ENCODE data around the gene RAB19. TPM values are rescaled to one million over a fixed set of nuclear protein-coding genes. Genes with fewer than 3 reads are reported as not detected.
A peak's percentile ranks its signal among the peaks of the same experiment; 100 is the strongest.

The RAB19 gene
- total and polyA plus RNA-seq, 3 donors from 2014 or later = 0.59 TPM; not detected in 2

GRCh38 chr7:140423501-140423900 is 19.6 kb downstream of the RAB19 start:
- Histone ChIP-seq H3K27me3 (no peaks in the 10 kb centered on the region), H3K36me3 (ENCODE audit: low read depth, missing control alignments) (no peaks in the 10 kb centered on the region), H3K4me1 (no peaks in the 10 kb centered on the region), H3K9me3 (no peaks in the 10 kb centered on the region), H3K4me3 (no peak overlapping the region), H3K27ac (no peak overlapping the region)
- no peak for DNase-seq
- intact Hi-C loops (cut with DNase I; ENCODE audit: low total_unique reads) = no loop called here
- no peak for TF ChIP-seq POLR2A (IDR thresholded peaks at IDR 0.05)
- 96 to 97% methylated on average over 3 of the region's 3 CpGs for WGBS, 2 donors

GRCh38 chr7:140425718-140426117 is 21.9 kb downstream of the RAB19 start:
- H3K4me3 ChIP-seq = no peak overlapping the region
- H3K9me3 ChIP-seq = no peaks in the 10 kb centered on the region
- intact Hi-C loops (cut with DNase I; ENCODE audit: low total_unique reads) = no loop called here
- no peak overlapping the region for H3K27ac ChIP-seq
- no peaks in the 10 kb centered on the region for H3K36me3 ChIP-seq (ENCODE audit: low read depth, missing control alignments)
- no peaks in the 10 kb centered on the region for H3K4me1 ChIP-seq
- no peak for TF ChIP-seq POLR2A (IDR thresholded peaks at IDR 0.05)
- TF ChIP-seq, protein P1, sequence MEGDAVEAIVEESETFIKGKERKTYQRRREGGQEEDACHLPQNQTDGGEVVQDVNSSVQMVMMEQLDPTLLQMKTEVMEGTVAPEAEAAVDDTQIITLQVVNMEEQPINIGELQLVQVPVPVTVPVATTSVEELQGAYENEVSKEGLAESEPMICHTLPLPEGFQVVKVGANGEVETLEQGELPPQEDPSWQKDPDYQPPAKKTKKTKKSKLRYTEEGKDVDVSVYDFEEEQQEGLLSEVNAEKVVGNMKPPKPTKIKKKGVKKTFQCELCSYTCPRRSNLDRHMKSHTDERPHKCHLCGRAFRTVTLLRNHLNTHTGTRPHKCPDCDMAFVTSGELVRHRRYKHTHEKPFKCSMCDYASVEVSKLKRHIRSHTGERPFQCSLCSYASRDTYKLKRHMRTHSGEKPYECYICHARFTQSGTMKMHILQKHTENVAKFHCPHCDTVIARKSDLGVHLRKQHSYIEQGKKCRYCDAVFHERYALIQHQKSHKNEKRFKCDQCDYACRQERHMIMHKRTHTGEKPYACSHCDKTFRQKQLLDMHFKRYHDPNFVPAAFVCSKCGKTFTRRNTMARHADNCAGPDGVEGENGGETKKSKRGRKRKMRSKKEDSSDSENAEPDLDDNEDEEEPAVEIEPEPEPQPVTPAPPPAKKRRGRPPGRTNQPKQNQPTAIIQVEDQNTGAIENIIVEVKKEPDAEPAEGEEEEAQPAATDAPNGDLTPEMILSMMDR (IDR thresholded peaks at IDR 0.05) = no peak
- H3K27me3 ChIP-seq = no peaks in the 10 kb centered on the region
- WGBS, 2 donors = 69 to 75% methylated on average over 11 to 12 of the region's 12 CpGs
- DNase-seq = no peak

- TF ChIP-seq, protein P1 (IDR thresholded peaks at IDR 0.05) = no peak
- no peak for TF ChIP-seq POLR2A (IDR thresholded peaks at IDR 0.05)
- Histone ChIP-seq H3K4me1 (no peaks in the 10 kb centered on the region), H3K27ac (no peak overlapping the region), H3K36me3 (ENCODE audit: low read depth, missing control alignments) (no peaks in the 10 kb centered on the region), H3K27me3 (no peaks in the 10 kb centered on the region), H3K4me3 (no peak overlapping the region), H3K9me3 (no peaks in the 10 kb centered on the region)
- intact Hi-C loops (cut with DNase I; ENCODE audit: low total_unique reads) = no loop called here
- 44 to 90% methylated on average over 1 to 6 of the region's 6 CpGs for WGBS, 2 donors
- DNase-seq = no peak
Observed at GRCh38 chr7:140426130-140426529, 22.3 kb downstream of the RAB19 start.

DNA sequence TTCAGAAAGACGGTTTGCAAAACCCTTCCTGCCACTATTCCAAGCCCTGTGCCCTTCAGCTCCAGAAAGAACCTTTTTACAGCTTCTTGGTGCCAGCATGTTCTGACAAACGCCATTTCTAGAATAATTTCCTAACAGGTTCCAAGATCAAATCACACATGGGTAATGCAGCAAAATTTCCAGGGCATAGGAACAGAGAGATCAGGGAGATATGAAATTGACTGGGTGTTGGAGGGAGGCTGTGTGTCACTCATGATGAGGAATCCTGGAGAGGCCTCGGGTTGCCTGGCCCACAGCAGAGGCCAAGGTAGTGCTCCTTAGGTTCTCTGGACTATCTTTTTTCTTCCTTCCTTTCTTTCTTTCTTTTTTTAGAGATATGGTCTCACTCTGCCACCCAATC is 29.5 kb downstream of the RAB19 start:
- H3K4me1 ChIP-seq = no peaks in the 10 kb centered on the region
- intact Hi-C loops (cut with DNase I; ENCODE audit: low total_unique reads) = no loop called here
- H3K27me3 ChIP-seq = no peaks in the 10 kb centered on the region
- no peak for TF ChIP-seq POLR2A (IDR thresholded peaks at IDR 0.05)
- TF ChIP-seq, protein P1 (IDR thresholded peaks at IDR 0.05) = no peak
- no peak overlapping the region for H3K4me3 ChIP-seq
- 88 to 90% methylated on average over 3 of the region's 3 CpGs for WGBS, 2 donors
- no peak overlapping the region for H3K27ac ChIP-seq
- no peak for DNase-seq
- no peaks in the 10 kb centered on the region for H3K9me3 ChIP-seq
- H3K36me3 ChIP-seq (ENCODE audit: low read depth, missing control alignments) = no peaks in the 10 kb centered on the region

- Histone ChIP-seq H3K4me3 (peak overlapping the region in 1 of 2 donors; percentile 41), H3K9me3 (no peaks in the 10 kb centered on the region), H3K36me3 (ENCODE audit: low read depth, missing control alignments) (no peaks in the 10 kb centered on the region), H3K4me1 (no peaks in the 10 kb centered on the region), H3K27me3 (no peaks in the 10 kb centered on the region), H3K27ac (no peak overlapping the region)
- intact Hi-C loops (cut with DNase I; ENCODE audit: low total_unique reads) = no loop called here
- DNase-seq = no peak
- 34% methylated on average over 41 of the region's 51 CpGs; no CpG with 5 or more reads in 1 of the 2 donors for WGBS, 2 donors
- TF ChIP-seq, protein P1 (IDR thresholded peaks at IDR 0.05) = no peak
- TF ChIP-seq POLR2A (IDR thresholded peaks at IDR 0.05) = no peak
Observed at GRCh38 chr7:140435252-140435895, 31.5 kb downstream of the RAB19 start.

Measured in testis (tissue), 3 donors.